Testis (tissue), 2 donors: ENCODE measurements around the gene ACOX3.

Experiments
- POLR2A ChIP-seq: fragments of 450-650 bp; IDR thresholded peaks from one replicate; pipeline ENCODE4 v1.6.1; 2017; ENCODE audit warnings: antibody characterized with exemption, mild to moderate bottlenecking, moderate library complexity
- TF ChIP-seq, protein P1 (sequence below), 3 experiments: fragments of 450-650 bp in 2 of 3; fragments of 200-600 bp in 1 of 3; sonication (generic) in 1 of 3; IDR thresholded peaks; one replicate each; pipeline ENCODE4 v1.5.1; 2016 to 2019; ENCODE audit warnings: antibody characterized with exemption in 3 of 3, mild to moderate bottlenecking in 2 of 3, moderate library complexity in 1 of 3

GRCh38 chr4:8451440-8452182 lies 11.1 kb upstream of the ACOX3 start:
- TF ChIP-seq, protein P1, sequence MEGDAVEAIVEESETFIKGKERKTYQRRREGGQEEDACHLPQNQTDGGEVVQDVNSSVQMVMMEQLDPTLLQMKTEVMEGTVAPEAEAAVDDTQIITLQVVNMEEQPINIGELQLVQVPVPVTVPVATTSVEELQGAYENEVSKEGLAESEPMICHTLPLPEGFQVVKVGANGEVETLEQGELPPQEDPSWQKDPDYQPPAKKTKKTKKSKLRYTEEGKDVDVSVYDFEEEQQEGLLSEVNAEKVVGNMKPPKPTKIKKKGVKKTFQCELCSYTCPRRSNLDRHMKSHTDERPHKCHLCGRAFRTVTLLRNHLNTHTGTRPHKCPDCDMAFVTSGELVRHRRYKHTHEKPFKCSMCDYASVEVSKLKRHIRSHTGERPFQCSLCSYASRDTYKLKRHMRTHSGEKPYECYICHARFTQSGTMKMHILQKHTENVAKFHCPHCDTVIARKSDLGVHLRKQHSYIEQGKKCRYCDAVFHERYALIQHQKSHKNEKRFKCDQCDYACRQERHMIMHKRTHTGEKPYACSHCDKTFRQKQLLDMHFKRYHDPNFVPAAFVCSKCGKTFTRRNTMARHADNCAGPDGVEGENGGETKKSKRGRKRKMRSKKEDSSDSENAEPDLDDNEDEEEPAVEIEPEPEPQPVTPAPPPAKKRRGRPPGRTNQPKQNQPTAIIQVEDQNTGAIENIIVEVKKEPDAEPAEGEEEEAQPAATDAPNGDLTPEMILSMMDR (IDR thresholded peaks at IDR 0.05) = no peak
- no peak for TF ChIP-seq POLR2A
